Measurements from ENCODE around the gene LY6G5B. TPM values are rescaled to one million over a fixed set of nuclear protein-coding genes. Genes with fewer than 3 reads are reported as not detected.

The LY6G5B gene
- total RNA-seq, 1 donor from 2014 or later, result 1.5 TPM

DNA sequence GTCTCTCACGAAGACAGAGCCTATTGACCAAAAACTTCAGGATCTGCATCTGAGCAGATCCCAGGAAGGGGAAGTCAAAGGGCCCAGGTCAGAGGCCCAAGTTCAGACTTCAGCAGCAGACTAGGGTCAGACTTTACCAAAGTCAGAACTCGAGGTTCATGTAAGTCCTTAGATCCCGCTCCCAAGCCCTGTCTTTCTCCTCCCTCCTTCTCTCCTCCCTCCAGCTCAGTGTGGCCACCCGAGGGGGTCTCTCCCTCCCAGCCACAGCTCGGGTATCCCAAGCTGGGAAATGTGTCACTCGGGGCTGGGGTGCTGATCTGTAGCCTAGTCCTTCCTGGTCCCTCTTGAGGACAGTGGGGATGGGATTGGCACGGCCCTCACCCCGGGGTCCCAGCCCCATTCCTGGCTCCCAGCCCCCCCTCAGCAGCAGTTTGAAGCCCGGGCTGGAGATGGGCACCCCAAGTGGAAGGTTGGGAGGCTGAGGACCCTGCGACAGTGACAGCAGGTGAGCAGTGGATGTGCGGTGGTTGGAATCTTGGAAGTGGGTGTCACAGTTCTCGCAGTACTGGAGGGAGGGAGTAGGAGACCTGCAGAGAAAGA is 7.6 kb upstream of the LY6G5B start:
- DNase-seq (ENCODE audit: low read depth, low spot score), result no peak

DNA sequence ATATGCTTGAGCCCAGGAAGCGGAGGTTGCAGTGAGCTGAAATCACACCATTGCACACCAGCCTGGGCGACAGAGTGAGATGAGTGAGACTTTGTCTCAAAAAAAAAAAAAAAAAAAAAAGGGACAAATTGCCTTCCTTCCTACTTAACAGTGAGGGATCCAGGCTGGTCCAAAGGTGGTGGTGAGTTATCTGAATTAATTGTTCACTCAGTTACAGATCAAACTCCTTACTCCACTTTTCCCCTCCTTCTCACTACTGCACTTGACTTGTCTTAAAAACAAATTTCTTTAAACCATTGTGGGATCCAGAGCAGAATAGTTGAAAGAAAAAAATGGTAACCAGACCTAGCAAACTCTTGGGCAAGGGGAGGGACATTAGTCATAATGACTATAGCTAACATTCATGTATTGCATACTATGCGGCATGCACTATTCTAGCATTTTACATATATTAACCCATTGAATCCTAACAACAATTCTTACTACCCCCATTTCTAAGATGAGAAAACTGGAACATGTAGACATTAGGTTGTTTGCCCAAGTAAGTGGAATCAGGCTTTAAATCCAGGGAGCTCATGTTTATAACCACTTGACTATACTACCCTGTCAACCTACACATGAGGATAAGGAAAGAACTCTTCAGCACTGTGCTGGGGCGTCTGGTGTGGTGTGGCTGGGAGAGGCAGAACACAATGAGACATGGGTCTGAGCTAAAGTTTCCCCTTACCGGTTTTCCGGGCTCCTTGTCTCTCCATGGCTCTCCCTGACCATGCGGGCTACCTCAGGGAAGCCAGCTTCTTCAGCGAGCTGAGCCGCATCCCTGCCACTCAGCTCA is 6.4 kb upstream of the LY6G5B start:
- DNase-seq (ENCODE audit: low read depth, low spot score), result no peak

DNA sequence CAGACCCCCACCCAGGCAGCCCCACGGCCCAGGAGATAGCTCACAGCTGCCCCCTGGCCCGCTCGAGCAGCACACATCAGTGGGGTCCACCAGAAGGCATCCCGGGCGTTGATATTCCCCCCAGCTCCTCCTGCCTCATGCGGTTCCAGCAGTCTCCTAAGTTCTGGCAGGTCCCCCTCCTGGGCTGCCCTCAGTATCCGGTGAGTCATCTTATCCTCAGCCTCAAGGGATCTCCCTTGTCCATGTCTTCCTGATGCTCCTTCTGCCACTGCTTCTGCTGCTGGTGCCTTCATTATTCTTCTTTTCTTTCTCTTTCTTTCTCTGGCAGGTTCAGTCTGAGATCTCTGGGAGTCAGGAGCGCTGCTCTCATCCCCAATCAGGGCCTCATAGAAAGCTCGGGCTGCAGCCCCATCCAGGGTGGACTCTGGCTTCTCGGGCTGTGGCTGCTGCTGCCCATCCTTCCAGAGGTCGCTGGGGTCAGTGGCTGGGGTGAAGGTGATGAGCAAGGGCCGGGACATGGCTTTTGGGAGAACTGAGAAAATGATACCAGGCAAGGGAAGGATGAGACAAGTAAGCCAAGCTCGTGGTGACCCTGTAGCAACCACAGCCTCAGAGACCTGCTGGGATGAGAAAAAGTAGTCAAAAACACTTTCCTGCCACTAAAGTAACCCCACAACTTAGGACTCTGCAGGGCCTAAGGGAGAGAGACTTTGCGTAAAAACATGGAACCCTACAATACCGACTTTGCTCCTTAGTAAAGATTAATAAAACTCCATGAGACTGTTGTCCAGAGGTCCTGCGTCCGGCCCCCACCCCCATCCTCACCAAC is 5.6 kb upstream of the LY6G5B start:
- DNase-seq (ENCODE audit: low read depth, low spot score), result peak; percentile 44

DNA sequence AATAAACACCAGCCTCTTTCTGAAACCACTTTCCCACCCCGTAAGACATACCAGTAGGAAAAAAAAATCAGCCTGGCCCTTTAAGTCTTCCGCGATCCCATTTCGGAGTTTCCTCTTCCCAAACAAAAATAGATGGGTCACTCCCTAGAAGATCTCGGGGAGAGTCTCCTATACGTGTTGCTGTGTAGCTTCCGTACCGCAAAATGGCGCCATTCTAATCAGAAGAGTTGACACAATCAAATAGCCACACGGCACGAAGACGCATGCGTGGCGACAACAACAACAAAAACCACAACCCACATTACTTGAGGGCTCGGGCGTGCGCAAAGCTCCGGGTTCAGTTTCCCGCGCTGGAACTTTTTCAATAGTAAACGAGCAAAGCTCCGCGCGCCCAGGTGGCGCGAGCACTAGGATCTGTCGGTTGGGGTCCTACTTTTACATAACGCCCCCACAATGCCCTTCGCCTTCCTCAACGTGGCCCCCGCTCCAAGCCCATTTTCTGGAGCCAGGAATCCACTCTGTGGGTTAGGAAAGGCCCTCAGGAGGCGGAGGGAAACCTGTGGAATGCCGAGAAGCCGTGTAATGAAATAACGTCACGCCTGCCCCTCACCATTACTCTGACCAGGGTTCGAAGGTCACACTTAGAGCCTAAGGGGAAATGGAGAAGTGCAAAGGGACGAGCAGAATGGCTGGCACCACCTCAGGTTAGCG is 4.8 kb upstream of the LY6G5B start, which contains the start of gene GPANK1:
GPANK1 (minus strand) TSS at position 208 of the 711 bp plus-strand sequence. CDS start 519 bp downstream, outside the sequence.
- DNase-seq (ENCODE audit: low read depth, low spot score), result peak; percentile 86

DNA sequence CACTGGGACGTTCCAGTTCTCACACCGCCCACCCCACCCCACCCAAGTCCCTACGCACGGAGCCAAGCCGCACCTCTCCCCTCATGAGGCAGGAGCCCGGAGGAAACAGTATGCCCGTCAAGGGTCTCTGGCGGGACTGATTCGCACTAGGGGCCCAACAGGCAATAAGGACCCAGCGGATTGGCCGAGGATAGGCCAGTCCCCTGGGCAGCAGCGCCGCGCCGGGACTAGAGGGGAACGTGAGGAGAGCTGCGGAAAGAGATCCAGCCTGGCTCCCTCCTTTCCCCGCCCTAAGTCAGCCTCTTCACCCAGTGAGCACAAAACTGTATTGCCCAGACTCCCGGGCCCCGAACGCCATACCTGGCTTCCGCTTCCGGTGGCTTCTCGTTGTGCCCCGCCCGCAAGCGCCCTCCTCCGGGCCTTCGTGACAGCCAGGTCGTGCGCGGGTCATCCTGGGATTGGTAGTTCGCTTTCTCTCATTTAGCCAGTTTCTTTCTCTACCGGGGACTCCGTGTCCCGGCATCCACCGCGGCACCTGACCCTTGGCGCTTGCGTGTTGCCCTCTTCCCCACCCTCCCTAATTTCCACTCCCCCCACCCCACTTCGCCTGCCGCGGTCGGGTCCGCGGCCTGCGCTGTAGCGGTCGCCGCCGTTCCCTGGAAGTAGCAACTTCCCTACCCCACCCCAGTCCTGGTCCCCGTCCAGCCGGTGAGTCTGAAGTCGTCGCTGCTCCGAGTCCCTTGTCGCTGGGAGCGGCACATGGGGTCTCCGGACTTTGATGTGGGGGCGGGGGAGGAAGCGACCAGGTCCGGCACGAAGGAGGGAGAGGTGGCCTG is 4.1 kb upstream of the LY6G5B start, which contains the start of gene CSNK2B:
CSNK2B (plus strand) TSS at position 580 of the 836 bp plus-strand sequence. CDS start 752 bp downstream, outside the sequence.
- peak; percentile 86 for DNase-seq (ENCODE audit: low read depth, low spot score)

DNA sequence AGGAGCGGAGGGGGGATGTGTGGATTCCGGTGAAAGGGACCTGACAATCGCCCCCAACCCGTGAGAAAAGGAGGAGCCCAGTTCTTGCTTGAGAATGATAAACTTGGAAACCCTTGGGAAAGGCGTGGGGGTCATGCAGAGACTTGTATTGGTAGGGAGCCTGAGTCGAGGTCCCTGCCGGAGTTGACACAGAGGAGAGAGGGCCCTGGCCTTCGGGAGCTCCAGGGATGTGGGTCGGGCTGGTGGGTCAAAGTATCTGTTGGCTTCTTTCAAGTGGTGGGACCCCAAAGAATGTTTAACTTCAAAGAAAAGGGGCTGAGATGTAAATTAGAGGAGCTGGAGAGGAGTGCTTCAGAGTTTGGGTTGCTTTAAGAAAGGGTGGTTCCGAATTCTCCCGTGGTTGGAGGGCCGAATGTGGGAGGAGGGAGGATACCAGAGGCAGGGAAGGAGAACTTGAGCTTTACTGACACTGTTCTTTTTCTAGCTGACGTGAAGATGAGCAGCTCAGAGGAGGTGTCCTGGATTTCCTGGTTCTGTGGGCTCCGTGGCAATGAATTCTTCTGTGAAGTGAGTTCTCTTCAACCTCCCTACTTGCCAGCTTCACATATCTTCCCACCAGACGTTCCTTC is 3.3 kb upstream of the LY6G5B start:
- no peak for DNase-seq (ENCODE audit: low read depth, low spot score)

DNA sequence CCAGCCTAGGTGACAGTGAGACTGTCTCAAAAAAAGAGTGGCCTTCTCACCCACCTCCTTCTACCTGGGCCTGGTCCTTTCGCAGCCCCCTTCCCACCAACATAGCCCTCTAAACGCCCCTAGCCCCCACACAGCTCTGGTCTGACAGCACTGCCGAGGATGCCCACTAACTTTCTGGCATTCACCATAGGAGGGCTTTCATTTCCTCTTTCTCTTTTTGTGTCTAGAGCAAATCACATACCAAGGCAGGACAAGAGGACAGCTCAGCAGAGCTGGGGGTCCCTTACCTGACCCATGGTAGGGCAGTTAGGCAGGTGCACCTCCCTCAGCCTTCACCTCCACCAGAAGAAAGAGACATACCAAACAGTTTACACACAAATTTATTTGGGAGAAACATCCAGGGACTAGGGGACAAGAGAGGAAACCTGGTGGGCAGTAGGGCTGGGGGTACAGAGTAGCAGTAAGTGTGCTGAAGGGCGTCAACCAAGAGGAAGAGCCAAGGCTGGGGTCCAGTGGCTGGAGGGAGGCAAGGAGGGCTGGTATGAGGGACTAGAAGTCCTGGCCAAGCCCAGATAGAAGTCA is 6.6 kb downstream of the LY6G5B start:
- DNase-seq (ENCODE audit: low read depth, low spot score), result no peak

DNA sequence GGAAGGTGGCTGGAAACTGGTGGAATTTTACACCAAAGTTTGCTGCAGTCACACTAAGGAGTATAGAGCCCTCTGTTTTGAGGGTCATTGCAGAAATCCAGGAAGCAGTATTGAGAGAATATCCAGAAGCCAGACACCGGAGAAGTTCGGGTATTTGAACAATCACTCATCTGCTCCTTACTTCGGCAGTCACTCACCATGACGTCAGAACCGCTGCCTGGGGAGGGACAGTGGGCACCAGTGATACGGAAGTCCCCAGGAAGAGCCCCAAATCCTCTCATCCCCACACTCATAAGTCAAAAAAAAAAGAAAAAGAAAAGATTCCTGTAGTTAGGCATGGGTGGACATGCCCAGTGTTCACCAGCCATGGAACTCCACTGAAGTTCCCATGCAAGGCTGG is 7.1 kb downstream of the LY6G5B start:
- no peak for DNase-seq (ENCODE audit: low read depth, low spot score)

DNA sequence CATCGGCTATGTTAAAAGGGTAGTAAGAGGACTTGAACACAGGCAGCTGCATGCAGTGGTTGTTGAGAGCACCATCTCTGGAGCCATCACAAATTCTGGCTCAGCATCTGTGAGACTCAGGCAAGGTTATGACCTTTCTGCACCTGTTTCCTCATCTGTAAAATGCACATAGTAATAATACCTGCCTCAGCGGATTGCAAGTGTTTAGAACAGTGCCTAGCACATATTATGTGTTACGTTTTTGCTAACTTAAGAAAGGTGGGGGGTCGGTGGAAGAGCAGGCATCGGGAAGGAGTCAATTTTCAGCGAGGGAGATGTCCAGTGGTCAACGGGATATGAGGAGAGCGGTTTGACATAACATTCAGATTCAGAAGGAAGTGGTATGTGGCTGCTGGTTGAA is 8.2 kb downstream of the LY6G5B start:
- DNase-seq (ENCODE audit: low read depth, low spot score), result no peak

DNA sequence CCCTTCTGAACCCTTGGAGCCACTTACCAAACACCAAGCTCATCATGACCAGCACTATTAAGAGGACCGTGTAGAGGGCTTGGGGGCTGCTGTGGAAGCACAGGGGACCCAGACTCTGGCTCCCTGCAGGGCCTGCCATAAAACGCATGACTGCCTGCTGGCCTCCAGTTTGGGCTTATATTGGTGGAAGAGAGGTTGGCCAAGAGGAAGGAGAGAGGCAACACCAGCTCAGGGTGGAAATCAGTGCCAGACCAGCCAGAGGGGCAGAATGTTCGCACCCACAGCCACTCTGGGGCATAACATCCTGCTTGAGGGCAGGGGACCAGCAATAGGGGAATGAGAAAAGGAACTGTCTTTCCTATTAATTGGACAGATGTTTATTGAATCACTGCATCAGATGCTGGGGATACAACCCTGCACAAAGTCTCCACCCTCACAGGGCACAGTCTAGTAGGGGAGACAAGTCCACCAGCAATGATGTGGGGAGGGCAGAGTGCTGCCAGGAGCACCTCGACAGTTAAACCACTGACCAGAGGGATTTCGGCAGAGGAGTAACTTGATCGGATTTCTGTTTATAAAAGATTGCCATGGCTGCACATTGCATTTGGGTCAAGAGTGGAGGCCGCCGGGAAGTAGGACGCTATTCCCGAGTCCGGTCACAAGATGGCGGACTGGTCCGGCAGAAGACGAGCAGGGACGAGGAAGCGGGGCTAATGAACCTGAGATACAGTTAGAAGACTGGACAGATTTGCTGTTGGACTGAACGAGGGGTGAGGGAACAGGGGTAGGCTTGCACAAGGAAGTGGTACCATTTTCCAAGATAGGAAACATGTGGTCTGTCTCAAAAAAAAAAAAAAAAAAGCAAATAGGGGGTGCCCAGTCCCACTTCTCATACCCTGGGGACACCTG is 10.7 kb downstream of the LY6G5B start, which contains the start of gene LY6G5C:
LY6G5C (minus strand) TSS at position 842 of the 909 bp plus-strand sequence; CDS start at position 148, 694 bp downstream.
- peak; percentile 72 for DNase-seq (ENCODE audit: low read depth, low spot score)

DNA sequence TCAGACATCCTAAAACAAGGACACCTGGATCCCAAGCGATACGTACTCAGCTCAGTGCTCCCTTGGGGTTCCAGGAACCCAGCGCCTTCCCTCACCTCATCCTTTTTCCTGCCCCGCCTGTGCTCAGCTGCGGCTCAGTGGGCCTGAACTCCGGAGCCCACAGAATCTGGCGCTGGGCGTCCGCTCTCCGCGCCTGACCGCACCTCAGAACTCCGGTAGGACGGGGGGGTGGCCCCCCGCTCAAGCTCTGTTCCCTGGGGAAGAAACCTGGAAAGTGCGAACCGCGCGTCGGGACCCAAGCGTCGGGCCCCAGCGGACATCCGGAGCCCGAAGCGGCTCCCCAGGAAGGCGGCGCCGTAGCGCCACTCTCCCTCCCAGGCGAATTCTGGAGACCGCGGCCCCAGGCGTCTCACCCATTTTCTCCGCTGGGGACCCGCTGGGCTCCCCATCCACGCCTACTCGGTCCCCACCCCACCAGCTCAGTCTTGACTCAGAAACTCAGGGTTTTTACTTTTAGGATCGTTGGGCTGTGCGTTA is 11.4 kb downstream of the LY6G5B start:
- no peak for DNase-seq (ENCODE audit: low read depth, low spot score)

DNA sequence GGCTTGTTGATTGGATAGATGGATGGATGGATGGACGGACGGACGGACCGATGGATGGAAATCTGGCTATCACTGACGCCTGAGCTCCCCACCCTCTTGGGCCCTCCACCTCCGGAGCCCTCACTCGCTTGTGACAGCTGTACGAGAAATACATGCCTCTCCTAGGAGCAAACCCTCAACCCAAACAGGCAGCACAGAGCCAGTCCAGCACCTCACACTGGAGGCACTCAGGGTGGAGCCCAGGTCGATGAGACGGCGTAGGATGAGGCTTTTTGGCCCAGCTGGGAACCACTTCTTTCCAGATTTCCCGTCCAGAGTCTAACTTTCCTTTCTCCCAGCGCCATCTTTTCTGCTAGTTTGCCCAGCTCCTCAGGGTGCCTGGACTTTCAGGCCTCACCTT is 13.8 kb downstream of the LY6G5B start:
- no peak for DNase-seq (ENCODE audit: low read depth, low spot score)

DNA sequence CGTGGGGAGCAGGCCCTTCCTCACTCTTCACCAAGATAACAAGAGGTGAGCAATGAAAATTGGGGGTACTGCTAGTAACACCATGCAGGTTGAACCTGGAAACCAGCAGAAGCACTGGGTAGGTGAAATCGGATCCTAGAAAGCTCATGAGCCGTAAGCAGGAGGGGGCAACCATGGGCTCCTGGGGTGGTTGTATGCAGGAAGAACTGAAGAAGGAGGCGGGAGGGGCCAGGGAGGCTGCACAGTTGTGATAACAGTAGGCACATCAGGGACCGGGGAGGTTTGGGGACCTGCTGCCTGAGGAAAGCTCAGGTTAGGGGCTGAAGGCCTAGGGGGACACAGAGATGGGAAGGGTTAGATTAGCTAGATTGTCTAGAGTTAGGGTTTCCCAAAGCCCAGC is 16.7 kb downstream of the LY6G5B start:
- no peak for DNase-seq (ENCODE audit: low read depth, low spot score)

DNA sequence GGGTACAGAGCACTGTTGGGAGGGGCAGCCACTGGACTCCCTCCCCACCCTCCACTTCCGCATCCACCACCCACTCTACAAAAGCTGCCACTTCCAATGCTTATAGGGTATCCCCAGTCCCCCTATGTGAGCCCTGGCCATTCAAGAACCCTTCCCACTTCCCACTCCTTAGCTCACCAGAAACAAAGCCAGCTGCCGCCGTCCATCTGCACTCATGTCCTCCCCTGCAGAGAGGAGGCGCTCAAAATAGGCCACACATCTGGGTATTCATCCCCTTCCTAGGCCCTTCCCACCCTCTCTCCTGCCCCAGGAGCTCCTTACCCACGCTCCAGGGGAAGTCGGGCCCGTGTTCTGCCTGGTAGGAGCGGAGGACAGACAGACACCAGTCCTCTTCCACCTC is 17.5 kb downstream of the LY6G5B start:
- DNase-seq (ENCODE audit: low read depth, low spot score), result no peak

DNA sequence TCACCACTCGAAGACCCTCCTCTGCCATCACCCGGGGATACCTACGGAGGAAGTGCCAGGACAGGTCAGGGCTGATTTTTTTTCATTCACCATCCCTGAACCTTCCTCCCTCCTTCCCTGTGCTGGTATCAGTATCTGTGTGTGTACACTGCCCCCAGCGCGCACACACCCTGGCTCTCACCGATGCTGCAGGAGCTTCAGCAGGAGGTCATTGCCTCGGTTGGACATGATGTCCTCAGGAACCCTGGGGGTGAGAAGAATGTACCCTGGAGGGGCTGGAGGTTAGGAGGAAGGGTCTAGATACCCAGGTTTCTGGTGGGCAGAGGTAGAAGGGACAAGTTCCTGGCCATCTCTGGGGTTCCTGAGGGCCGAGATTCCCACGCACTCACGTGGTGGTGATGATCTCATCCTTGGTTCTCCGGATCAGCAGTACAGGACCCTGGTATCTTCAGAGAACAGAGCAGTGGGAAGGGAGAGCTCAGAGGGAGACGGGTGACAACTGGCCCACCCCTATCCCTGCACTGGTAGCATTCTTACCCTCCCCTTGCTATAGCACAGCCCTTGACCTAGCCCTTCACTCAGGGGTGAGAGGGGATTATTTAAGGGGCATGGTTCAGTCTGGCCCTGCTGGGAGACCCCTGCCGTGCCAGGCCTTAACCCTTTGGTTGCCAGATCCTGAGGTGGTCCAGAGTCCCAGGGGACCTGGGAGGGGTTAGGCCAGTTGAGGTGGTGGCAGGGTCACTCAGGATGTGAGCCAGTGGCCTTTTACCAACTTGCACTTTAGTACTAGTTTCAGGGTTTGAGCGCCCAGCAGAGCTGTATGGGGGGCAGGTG is 18.3 kb downstream of the LY6G5B start:
- DNase-seq (ENCODE audit: low read depth, low spot score), result no peak

DNA sequence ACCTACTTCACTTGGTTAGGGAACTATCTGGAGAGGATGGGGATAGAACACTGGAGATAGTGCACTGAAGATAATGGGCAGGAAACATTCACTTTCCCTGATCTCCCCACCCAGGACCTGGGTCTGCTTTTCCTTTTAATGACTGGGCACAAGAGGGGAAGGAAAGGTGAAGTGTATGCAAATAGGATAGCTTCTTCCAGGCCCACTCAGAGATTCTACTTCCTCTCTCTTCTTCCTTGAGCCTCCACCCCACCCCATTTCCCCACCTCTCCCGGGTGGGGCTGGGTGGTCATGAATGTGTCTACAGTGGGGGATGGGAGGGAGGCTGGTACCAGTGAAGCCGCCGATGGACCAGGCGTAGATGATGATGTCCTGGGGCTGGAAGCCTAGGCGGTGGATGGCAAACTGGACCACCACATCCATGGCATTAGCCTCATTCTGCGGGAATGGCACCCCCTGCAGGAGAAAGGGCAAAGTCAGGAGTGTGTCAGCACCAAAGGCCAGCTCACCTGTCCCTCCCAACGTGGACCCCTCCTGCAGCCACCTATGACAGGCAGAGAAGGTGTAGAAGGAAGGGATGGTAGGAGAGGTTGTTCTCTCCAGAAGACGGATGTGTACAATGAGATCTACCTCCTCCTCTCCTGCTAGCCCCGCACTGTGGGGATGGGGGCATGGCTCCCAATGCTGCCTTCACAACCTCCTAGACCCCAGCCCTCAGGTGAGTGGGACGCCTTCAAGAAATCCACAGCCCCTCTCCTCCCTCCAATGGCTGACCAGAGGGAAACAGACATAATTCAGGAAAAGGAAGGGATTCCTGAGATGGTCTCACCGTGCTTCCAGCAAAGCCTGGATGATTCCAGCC is 19.7 kb downstream of the LY6G5B start:
- no peak for DNase-seq (ENCODE audit: low read depth, low spot score)
